Neuron (in vitro differentiated cells): ENCODE results near the gene FAT1.
A peak's percentile ranks its signal among the peaks of the same experiment; 100 is the strongest.

Source experiments
- H2AFZ ChIP-seq: one replicate; pipeline ENCODE4 v1.6.1; 2013; ENCODE audit warnings: low read depth, mild to moderate bottlenecking, inconsistent platforms, low read length, moderate library complexity
- H3K27me3 ChIP-seq: one replicate; pipeline ENCODE4 v1.6.1; 2013; ENCODE audit warnings: low read length; ENCODE audit not compliant: insufficient read depth
- H3K36me3 ChIP-seq: one replicate; pipeline ENCODE4 v1.6.1; 2013; ENCODE audit warnings: low read length; ENCODE audit not compliant: insufficient read depth
- H3K4me1 ChIP-seq: one replicate; pipeline ENCODE4 v1.6.1; 2013; ENCODE audit warnings: low read length; ENCODE audit not compliant: insufficient read depth
- H3K4me3 ChIP-seq: 2 replicates; pipeline ENCODE4 v1.5.1; 2013; ENCODE audit warnings: mild to moderate bottlenecking, low read length, moderate library complexity
- H3K9me3 ChIP-seq: one replicate; pipeline ENCODE4 v1.6.1; 2013; ENCODE audit warnings: low read length

The FAT1 gene

GRCh38 chr4:186726426-186727168 is 2.9 kb upstream of the FAT1 start:
- Histone ChIP-seq H3K27me3 (no peaks in the 10 kb centered on the region), H2AFZ (peak overlapping the region; percentile 86), H3K9me3 (no peaks in the 10 kb centered on the region), H3K4me1 (peaks cover 30% of the 10 kb centered on the region), H3K4me3 (peak overlapping the region; percentile 65), H3K36me3 (no peaks in the 10 kb centered on the region)

DNA sequence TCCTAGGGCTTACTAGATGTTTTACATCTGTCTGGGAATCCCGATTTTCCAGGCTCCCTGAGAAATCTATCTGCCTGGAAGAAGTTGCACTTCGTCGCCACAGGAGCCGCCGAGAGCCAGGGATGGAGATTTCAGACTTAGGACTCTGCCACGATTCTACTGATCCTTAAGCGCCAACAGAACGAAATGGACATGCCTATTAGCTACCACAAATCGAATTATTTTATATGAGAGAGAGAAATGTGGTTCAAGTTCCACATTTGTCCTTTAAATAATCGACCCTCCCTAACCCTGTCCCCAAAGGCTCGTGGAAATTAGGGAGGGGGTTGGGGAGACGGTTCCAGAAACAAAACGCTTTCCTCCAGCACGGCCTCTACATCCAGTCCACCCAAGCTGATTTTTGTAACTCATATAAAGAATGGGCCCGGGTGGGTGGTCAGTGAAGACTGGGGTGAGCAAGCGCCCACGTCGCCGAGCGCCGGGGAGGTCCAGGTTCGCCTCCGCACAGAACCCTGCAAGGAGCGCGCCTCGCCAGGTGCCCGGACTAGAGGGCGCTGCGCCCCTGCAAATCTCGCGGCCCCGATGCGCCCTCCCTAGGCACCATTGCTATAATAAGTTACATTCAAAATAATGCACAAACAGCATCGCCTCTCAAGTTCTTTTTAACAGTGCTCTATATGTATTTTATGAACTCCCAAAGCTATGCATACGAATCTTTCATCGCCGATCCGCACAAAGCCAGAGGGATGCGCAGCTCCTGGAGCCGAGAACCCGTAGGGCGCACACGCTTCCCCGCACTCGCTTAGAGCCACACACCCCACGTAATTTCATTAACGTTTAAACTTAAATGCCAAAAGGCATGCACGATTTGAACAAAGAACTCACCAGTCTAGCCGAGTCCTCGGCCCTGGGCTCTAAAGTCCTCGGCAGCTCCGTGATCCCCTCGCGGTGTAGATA is 2.1 kb upstream of the FAT1 start:
- no peaks in the 10 kb centered on the region for H3K36me3 ChIP-seq
- H3K4me1 ChIP-seq, result peaks cover 24% of the 10 kb centered on the region
- no peaks in the 10 kb centered on the region for H3K27me3 ChIP-seq
- no peaks in the 10 kb centered on the region for H3K9me3 ChIP-seq
- peak overlapping the region; percentile 65 for H3K4me3 ChIP-seq
- H2AFZ ChIP-seq, result peak overlapping the region; percentile 86

DNA sequence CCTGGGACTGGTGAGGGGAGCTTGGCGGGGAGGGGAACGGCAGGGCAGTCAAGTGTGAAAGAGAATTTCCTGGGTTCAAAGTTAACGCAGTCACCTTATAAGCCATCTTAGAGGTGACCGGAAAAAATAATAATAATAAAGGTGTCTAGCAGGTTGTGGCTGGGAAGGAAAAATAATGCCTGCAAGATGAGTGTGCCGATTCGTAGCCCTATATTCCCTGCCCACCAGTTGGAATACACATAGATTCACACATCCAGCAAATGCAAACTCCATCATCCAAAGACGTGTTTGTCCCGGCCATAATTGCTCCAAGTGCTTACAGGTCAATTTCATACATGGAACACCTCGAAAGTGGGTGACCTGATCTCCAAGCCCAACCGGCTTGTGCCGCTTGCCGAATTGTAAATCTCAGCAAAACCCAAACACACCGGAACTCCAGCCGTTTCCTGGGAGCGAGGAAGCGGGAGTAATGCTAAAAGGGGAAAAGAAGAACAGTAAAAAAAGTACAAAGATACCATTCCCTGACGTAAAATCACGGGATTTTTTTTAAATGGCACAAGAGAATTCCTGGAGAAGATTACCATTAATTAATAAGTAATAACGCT is 1.3 kb upstream of the FAT1 start:
- H3K4me3 ChIP-seq, result peak overlapping the region; percentile 65
- H3K4me1 ChIP-seq, result peaks cover 24% of the 10 kb centered on the region
- peak overlapping the region; percentile 85 for H2AFZ ChIP-seq
- no peaks in the 10 kb centered on the region for H3K36me3 ChIP-seq
- no peaks in the 10 kb centered on the region for H3K27me3 ChIP-seq
- peaks cover 4% of the 10 kb centered on the region for H3K9me3 ChIP-seq

DNA sequence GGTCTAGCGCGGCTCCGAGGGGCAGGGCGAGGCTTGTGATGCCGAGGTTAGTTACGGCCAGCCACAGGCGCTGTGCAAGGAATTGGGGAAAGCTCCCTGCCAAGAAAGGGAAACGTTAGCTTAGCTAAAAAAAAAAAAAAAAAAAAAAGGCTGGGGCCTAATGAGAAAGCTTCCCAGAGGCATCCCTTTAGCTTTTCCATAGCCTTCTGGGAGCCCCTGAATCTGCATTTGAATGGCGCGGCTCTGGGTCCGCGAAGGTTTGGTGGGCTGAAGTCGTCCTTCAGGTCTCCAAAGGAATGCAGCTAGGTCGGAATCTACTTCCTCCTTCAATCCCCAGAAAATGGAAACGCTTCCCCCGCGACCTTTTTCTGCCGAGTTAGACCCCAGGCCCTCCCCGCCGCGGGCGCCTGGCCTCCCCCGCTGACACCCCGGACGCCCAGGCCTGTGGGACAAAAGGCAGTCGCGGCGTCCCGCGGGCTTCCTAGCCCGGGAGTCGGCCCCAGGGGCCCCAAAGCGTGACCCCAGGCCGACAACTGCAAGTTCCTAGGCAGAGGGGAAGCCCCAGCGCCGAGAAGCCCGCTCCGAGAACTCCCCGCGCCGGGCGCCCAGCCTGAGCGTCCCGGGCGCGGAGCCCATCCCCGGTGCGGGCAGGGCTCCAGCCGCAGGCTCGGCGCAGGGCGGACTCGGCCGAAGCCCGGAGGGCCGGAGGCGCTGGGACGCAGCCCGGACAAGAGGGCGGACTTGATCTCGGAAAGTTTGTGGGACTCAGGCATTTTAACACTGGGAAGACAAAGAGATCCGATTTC is 605 bp upstream of the FAT1 start:
- Histone ChIP-seq H3K36me3 (no peaks in the 10 kb centered on the region), H3K27me3 (no peaks in the 10 kb centered on the region), H3K9me3 (peaks cover 4% of the 10 kb centered on the region), H3K4me3 (peak overlapping the region; percentile 65), H2AFZ (peak overlapping the region; percentile 85), H3K4me1 (peaks cover 24% of the 10 kb centered on the region)

DNA sequence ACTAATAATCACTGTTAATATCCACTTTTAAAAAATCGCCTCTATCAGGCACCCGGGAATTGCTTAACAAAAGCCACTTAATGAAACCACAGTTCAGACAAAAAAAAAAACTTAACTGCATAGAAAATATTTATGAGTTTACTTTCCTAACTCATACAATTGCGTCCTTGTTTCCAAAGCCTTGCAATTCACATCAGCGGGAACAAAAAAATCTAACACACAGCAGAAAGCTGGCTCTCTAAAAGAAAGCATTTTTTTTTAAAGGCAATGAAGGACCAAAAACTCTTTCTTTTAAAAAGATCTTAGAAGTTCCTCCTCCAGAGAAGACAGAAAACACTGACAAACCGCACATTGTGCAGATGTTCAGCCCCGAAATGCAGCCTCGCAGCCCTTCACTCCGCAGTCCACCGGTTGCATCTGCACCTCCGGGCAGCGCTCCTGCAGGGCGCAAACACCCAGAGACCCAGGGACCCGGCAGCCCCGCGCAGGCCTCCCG is 812 bp downstream of the FAT1 start:
- Histone ChIP-seq H3K36me3 (no peaks in the 10 kb centered on the region), H3K4me3 (peak overlapping the region; percentile 65), H3K9me3 (peaks cover 8% of the 10 kb centered on the region), H2AFZ (peak overlapping the region; percentile 85), H3K27me3 (no peaks in the 10 kb centered on the region), H3K4me1 (peaks cover 22% of the 10 kb centered on the region)

- peaks cover 10% of the 10 kb centered on the region for H3K4me1 ChIP-seq
- H2AFZ ChIP-seq, result no peak overlapping the region
- peaks cover 9% of the 10 kb centered on the region for H3K9me3 ChIP-seq
- no peak overlapping the region for H3K4me3 ChIP-seq
- H3K36me3 ChIP-seq, result no peaks in the 10 kb centered on the region
- no peaks in the 10 kb centered on the region for H3K27me3 ChIP-seq
These were observed 3.5 kb downstream of the FAT1 start for GRCh38 chr4:186719925-186720694.

DNA sequence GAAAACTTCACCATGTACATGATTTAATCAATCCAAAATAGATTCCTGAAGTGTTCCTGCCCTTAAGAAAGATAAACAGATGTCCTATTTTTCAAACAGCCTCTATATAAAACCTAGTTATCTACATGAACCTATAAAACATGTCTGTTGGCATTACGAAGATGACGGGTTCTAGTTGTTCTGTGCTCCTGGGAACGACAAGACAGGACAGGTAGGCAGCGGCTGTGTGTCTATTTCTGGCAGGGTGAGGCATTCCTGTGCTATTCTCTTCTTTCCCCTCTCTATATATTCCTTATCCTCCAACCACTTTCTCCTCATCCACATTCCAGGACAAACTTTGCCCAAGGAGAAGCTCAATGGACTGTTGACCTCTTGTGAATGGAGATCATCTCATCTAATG is 6.1 kb downstream of the FAT1 start:
- no peak overlapping the region for H3K4me3 ChIP-seq
- no peaks in the 10 kb centered on the region for H3K27me3 ChIP-seq
- peaks cover 7% of the 10 kb centered on the region for H3K4me1 ChIP-seq
- H3K9me3 ChIP-seq, result peaks cover 17% of the 10 kb centered on the region
- H2AFZ ChIP-seq, result no peak overlapping the region
- no peaks in the 10 kb centered on the region for H3K36me3 ChIP-seq

GRCh38 chr4:186715077-186715476 is 8.6 kb downstream of the FAT1 start:
- Histone ChIP-seq H3K9me3 (peaks cover 15% of the 10 kb centered on the region), H3K4me3 (no peak overlapping the region), H2AFZ (no peak overlapping the region), H3K27me3 (no peaks in the 10 kb centered on the region), H3K36me3 (no peaks in the 10 kb centered on the region), H3K4me1 (peaks cover 8% of the 10 kb centered on the region)

DNA sequence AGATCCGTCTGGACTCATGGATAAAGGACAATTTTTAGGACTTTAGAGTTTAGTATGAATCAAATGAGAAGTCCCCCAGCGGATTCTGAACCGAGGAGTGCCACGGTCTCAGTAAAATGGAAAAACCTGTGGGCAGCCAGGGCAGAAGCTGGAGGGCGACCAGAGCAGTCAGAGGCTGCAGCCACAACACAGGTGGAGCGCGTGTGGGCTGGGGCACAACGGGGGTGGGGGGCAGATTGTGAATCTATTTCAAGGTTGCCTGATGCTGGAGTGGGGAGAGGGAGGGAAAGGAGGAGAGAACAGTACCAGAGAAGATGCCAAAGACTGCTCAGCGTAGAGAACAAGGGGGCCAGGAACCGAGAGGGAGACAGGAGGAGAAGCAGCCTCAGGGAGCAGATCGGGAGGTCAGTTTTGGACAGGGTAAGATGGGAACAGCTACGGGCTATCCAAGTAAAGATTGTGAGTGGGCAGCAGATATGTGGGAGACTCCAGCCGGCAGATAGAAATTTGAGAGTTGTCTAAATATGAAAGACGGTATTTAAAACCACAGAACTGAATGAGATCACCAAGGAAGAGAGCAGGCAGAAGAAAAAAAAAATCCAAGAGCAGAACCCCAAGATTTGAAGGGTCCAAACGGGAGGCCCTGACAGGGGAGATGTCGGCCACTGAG is 9.5 kb downstream of the FAT1 start:
- H3K27me3 ChIP-seq, result no peaks in the 10 kb centered on the region
- peaks cover 17% of the 10 kb centered on the region for H3K9me3 ChIP-seq
- H3K4me3 ChIP-seq, result no peak overlapping the region

DNA sequence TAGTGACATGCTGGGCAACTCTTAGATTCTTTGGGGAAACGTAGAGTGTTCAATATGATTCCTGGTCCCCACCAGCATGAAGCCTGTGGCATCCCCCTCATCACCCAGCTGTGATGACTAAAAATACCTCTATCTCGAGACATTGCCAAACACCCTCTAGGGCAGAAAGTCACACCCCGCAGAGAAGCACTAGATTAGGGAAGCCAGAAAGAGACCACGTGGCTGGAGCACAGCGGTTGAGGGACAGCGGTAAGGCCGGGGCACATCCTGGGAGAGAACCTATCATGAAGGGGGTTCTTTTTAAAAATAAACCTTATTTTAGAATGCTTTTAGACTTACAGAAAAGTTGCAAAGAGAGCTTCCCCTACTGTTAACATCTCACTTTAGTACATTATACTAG is 11.0 kb downstream of the FAT1 start:
- no peaks in the 10 kb centered on the region for H3K27me3 ChIP-seq
- H3K4me3 ChIP-seq, result no peak overlapping the region
- peaks cover 19% of the 10 kb centered on the region for H3K36me3 ChIP-seq

More for the DNA sequence above, 9.5 kb downstream of the FAT1 start:
- Histone ChIP-seq H2AFZ (no peak overlapping the region), H3K4me1 (peaks cover 8% of the 10 kb centered on the region), H3K36me3 (peaks cover 5% of the 10 kb centered on the region)

GRCh38 chr4:186710521-186711119 is 13.0 kb downstream of the FAT1 start:
- H2AFZ ChIP-seq, result no peak overlapping the region
- H3K4me3 ChIP-seq, result no peak overlapping the region
- peaks cover 8% of the 10 kb centered on the region for H3K4me1 ChIP-seq
- H3K9me3 ChIP-seq, result peaks cover 25% of the 10 kb centered on the region
- no peaks in the 10 kb centered on the region for H3K27me3 ChIP-seq
- H3K36me3 ChIP-seq, result peaks cover 40% of the 10 kb centered on the region

More for the DNA sequence above, 11.0 kb downstream of the FAT1 start:
- Histone ChIP-seq H2AFZ (no peak overlapping the region), H3K4me1 (peaks cover 8% of the 10 kb centered on the region), H3K9me3 (peaks cover 21% of the 10 kb centered on the region)
